Measurements from ENCODE around the gene EFNA4. TPM values are rescaled to one million over a fixed set of nuclear protein-coding genes. Genes with fewer than 3 reads are reported as not detected.

EFNA4 gene
- total RNA-seq, 1 experiment from 2014 or later = 7.4 TPM

DNA sequence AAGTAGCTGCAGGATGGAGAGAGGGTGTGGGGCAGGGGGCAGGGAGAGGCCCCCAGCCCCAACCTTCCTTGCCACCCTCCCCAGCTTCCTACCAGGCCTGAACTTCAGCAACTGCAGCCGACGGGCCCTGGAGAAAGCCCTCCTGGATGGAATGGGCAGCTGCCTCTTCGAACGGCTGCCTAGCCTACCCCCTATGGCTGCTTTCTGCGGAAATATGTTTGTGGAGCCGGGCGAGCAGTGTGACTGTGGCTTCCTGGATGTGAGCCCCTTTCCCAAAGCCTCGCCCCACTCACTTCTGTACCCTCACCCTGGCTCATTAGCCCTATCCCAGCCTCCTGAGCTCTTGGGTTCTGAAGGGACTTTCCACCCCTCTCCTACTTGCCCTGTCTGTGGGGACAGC, 6.4 kb upstream of the EFNA4 start:
- H3K4me3 Mint-ChIP-seq (ENCODE audit: unreplicated experiment) = no peak overlapping the region
- H3K27me3 Mint-ChIP-seq (ENCODE audit: insufficient read depth, unreplicated experiment) = no peaks in the 10 kb centered on the region
- ChIA-PET CTCF (interaction anchor here (0.7 to 23.3 kb wide), 10 partner anchors 11 to 111 kb away, joined by 3 to 390 read pairs (median 6); partner anchors contain the start of genes EFNA3, FLAD1 and LENEP), POLR2A (interaction anchor here (2.8 kb wide), 1 partner anchor 83 kb away, joined by 8 read pairs; the partner anchor contains the start of gene CKS1B)
- peaks cover 22% of the 10 kb centered on the region for H3K4me1 Mint-ChIP-seq (ENCODE audit: insufficient read depth, unreplicated experiment)
- TF ChIP-seq, protein P1, sequence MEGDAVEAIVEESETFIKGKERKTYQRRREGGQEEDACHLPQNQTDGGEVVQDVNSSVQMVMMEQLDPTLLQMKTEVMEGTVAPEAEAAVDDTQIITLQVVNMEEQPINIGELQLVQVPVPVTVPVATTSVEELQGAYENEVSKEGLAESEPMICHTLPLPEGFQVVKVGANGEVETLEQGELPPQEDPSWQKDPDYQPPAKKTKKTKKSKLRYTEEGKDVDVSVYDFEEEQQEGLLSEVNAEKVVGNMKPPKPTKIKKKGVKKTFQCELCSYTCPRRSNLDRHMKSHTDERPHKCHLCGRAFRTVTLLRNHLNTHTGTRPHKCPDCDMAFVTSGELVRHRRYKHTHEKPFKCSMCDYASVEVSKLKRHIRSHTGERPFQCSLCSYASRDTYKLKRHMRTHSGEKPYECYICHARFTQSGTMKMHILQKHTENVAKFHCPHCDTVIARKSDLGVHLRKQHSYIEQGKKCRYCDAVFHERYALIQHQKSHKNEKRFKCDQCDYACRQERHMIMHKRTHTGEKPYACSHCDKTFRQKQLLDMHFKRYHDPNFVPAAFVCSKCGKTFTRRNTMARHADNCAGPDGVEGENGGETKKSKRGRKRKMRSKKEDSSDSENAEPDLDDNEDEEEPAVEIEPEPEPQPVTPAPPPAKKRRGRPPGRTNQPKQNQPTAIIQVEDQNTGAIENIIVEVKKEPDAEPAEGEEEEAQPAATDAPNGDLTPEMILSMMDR (IDR thresholded peaks at IDR 0.05; ENCODE audit: unreplicated experiment) = no peak
- BruUV-seq (replicated peaks) = no TSS peak
- DNase-seq (ENCODE audit: unreplicated experiment) = no peak
- peaks cover 82% of the 10 kb centered on the region for H3K36me3 Mint-ChIP-seq (ENCODE audit: insufficient read depth, unreplicated experiment)
- H3K27ac Mint-ChIP-seq (ENCODE audit: low read depth, unreplicated experiment) = no peak overlapping the region
- intact Hi-C loops (cut with micrococcal nuclease) = no loop called here
- H3K9me3 Mint-ChIP-seq (ENCODE audit: unreplicated experiment) = no peaks in the 10 kb centered on the region

DNA sequence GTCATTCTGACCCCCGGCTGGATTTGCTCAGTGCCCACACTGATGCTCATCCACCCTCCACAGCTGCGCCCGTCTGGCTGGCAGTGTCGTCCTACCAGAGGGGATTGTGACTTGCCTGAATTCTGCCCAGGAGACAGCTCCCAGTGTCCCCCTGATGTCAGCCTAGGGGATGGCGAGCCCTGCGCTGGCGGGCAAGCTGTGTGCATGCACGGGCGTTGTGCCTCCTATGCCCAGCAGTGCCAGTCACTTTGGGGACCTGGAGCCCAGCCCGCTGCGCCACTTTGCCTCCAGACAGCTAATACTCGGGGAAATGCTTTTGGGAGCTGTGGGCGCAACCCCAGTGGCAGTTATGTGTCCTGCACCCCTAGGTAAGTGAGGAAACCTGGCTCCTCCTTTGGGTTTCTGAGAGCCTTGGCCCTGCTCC, 5.7 kb upstream of the EFNA4 start:
- Mint-ChIP-seq H3K4me1 (ENCODE audit: insufficient read depth, unreplicated experiment) (peaks cover 15% of the 10 kb centered on the region), H3K27me3 (ENCODE audit: insufficient read depth, unreplicated experiment) (no peaks in the 10 kb centered on the region), H3K27ac (ENCODE audit: low read depth, unreplicated experiment) (no peak overlapping the region), H3K36me3 (ENCODE audit: insufficient read depth, unreplicated experiment) (peaks cover 83% of the 10 kb centered on the region), H3K9me3 (ENCODE audit: unreplicated experiment) (no peaks in the 10 kb centered on the region), H3K4me3 (ENCODE audit: unreplicated experiment) (no peak overlapping the region)
- ChIA-PET POLR2A (interaction anchor here (1.4 to 2.8 kb wide), 2 partner anchors 19 to 84 kb away, joined by 6 to 8 read pairs; partner anchors contain the start of gene CKS1B), CTCF (interaction anchor here (0.7 to 23.3 kb wide), 13 partner anchors 10 to 176 kb away, joined by 3 to 390 read pairs (median 4); partner anchors contain the start of genes EFNA3, FLAD1 and LENEP)
- intact Hi-C loops (cut with micrococcal nuclease) = no loop called here
- TF ChIP-seq, protein P1 (IDR thresholded peaks at IDR 0.05; ENCODE audit: unreplicated experiment) = no peak
- DNase-seq (ENCODE audit: unreplicated experiment) = no peak
- TSS peak; percentile 40 for BruUV-seq (replicated peaks)

DNA sequence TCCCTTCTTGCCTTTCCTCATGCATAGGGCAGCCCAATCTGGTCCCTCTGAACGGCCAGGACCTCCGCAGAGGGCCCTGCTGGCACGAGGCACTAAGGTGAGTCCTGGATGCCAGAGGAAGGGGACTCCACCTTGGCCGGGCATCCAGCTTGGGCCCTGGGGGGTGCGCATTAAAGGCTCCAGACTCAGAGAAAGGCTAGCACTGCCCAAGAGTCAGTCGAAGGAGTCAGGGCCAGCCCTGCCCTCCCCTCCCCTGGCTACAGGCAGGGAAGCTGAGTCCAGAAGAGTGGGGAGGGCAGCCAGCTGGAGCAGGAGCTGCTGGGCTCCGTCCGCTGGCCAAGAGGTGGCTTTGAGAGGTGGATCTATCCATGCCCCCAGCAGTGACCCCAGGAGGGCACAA, 2.8 kb upstream of the EFNA4 start:
- TF ChIP-seq, protein P1 (IDR thresholded peaks at IDR 0.05; ENCODE audit: unreplicated experiment) = no peak
- Mint-ChIP-seq H3K9me3 (ENCODE audit: unreplicated experiment) (no peaks in the 10 kb centered on the region), H3K27me3 (ENCODE audit: insufficient read depth, unreplicated experiment) (no peaks in the 10 kb centered on the region), H3K4me1 (ENCODE audit: insufficient read depth, unreplicated experiment) (peaks cover 26% of the 10 kb centered on the region), H3K36me3 (ENCODE audit: insufficient read depth, unreplicated experiment) (peaks cover 66% of the 10 kb centered on the region), H3K4me3 (ENCODE audit: unreplicated experiment) (no peak overlapping the region), H3K27ac (ENCODE audit: low read depth, unreplicated experiment) (no peak overlapping the region)
- intact Hi-C loops (cut with micrococcal nuclease) = loop anchor here (1.0 kb wide), 2 partner anchors 8 to 15 kb away; no protein-coding TSS in a partner anchor
- no peak for DNase-seq (ENCODE audit: unreplicated experiment)
- BruUV-seq (replicated peaks) = no TSS peak
- ChIA-PET CTCF (interaction anchor here (0.7 to 13.1 kb wide), 25 partner anchors 8 to 501 kb away, joined by 3 to 231 read pairs (median 7); partner anchors contain the start of genes ADAM15, EFNA3, PBXIP1 and PMVK), POLR2A (interaction anchor here (0.5 to 7.5 kb wide), 10 partner anchors 10 to 1276 kb away, joined by 3 to 76 read pairs (median 6); partner anchors contain the start of genes ADAM15, CKS1B, FLAD1 and LENEP)

DNA sequence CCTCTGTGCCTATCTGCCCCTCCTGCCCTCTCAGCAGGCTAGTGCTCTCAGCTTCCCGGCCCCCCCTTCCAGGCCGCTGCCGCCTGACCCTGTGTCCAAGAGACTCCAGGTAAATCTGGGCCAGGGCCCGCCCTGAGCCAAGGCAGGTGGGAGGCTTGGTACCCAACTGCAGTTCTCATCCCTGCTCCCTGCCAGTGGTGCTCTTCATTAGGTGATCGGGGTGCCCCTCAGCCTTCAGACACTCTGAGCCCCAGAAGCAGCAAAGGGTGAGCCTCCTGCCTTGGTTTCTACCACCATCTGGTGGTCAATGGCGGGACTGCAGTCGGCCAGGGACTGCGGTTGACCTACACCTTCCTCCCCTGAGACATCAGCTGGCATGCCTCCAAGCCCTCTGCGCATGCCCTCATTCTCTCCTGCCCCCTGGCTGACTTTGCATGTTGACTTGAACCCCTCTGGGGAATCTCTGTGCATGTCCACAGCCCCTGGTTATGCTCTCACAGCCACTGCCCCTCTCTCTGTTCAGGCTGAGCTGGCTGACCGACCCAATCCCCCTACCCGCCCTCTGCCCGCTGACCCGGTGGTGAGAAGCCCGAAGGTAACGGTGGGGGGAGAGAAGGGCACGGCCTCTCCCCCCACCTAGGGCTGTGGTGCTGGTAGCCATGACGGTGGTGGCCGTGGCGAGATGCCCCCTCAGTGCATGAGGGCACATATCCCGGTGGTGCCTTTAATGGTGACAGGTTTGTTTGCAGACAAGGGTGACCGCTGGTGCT, 2.0 kb upstream of the EFNA4 start:
- CTCF ChIA-PET = interaction anchor here (0.5 to 13.1 kb wide), 41 partner anchors 9 to 502 kb away, joined by 3 to 231 read pairs (median 4); partner anchors contain the start of genes ADAM15, EFNA3, FLAD1 and PBXIP1
- peak; percentile 93 for DNase-seq (ENCODE audit: unreplicated experiment)
- Mint-ChIP-seq H3K27me3 (ENCODE audit: insufficient read depth, unreplicated experiment) (no peaks in the 10 kb centered on the region), H3K4me1 (ENCODE audit: insufficient read depth, unreplicated experiment) (peaks cover 31% of the 10 kb centered on the region), H3K9me3 (ENCODE audit: unreplicated experiment) (no peaks in the 10 kb centered on the region), H3K36me3 (ENCODE audit: insufficient read depth, unreplicated experiment) (peaks cover 58% of the 10 kb centered on the region), H3K4me3 (ENCODE audit: unreplicated experiment) (no peak overlapping the region), H3K27ac (ENCODE audit: low read depth, unreplicated experiment) (no peak overlapping the region)
- no TSS peak for BruUV-seq (replicated peaks)
- POLR2A ChIA-PET = interaction anchor here (0.6 to 7.5 kb wide), 13 partner anchors 8 to 159 kb away, joined by 3 to 76 read pairs (median 4); partner anchors contain the start of genes ADAM15, CKS1B, FLAD1 and PBXIP1
- TF ChIP-seq, protein P1 (IDR thresholded peaks at IDR 0.05; ENCODE audit: unreplicated experiment) = peak; percentile 100
- intact Hi-C loops (cut with micrococcal nuclease) = loop anchor here (1.0 kb wide), 2 partner anchors 9 to 16 kb away; no protein-coding TSS in a partner anchor
